Nephron (organoid): Measurements from ENCODE around the gene SEMA5B.

Experiments used
- H3K27ac Mint-ChIP-seq, 3 experiments: 2 replicates each; pipeline ENCODE4 v1.8.0; 2020; ENCODE audit warnings: mixed read lengths in 3 of 3, mild to moderate bottlenecking in 2 of 3, moderate library complexity in 1 of 3
- H3K27me3 Mint-ChIP-seq: 2 replicates; pipeline ENCODE4 v1.8.0; 2021; ENCODE audit warnings: low read depth, mild to moderate bottlenecking, moderate library complexity, mixed read lengths
- H3K36me3 Mint-ChIP-seq: 2 replicates; pipeline ENCODE4 v1.8.0; 2020; ENCODE audit warnings: low read depth, mixed read lengths
- H3K4me1 Mint-ChIP-seq: 2 replicates; pipeline ENCODE4 v1.8.0; 2020; ENCODE audit warnings: mixed read lengths
- H3K4me3 Mint-ChIP-seq, 3 experiments: 2 replicates each; pipeline ENCODE4 v1.8.0; 2020; ENCODE audit warnings: mild to moderate bottlenecking in 3 of 3, mixed read lengths in 3 of 3, moderate library complexity in 2 of 3
- H3K9me3 Mint-ChIP-seq: 2 replicates; pipeline ENCODE4 v1.8.0; 2020; ENCODE audit warnings: mixed read lengths
- CTCF ChIP-seq, 3 experiments: fragments of 200-600 bp; sonication (generic); IDR thresholded peaks; one replicate each; pipeline ENCODE4 v1.5.0; 2021; ENCODE audit warnings: antibody characterized with exemption in 3 of 3; ENCODE audit not compliant: unreplicated experiment in 3 of 3

SEMA5B gene

GRCh38 chr3:123046262-123047061 is 18.9 kb upstream of the SEMA5B start:
- Mint-ChIP-seq H3K4me1 (no peaks in the 10 kb centered on the region), H3K27ac (no peak overlapping the region), H3K9me3 (no peaks in the 10 kb centered on the region), H3K27me3 (peaks cover 6% of the 10 kb centered on the region), H3K36me3 (no peaks in the 10 kb centered on the region), H3K4me3 (no peak overlapping the region)
- TF ChIP-seq CTCF (IDR thresholded peaks at IDR 0.05; ENCODE audit: unreplicated experiment in 3 of 3): no peak

- H3K27ac Mint-ChIP-seq: no peak overlapping the region
- H3K9me3 Mint-ChIP-seq: no peaks in the 10 kb centered on the region
- no peaks in the 10 kb centered on the region for H3K36me3 Mint-ChIP-seq
- no peak for TF ChIP-seq CTCF (IDR thresholded peaks at IDR 0.05; ENCODE audit: unreplicated experiment in 3 of 3)
- peaks cover 11% of the 10 kb centered on the region for H3K27me3 Mint-ChIP-seq
- no peaks in the 10 kb centered on the region for H3K4me1 Mint-ChIP-seq
- H3K4me3 Mint-ChIP-seq: no peak overlapping the region
These were observed 17.6 kb upstream of the SEMA5B start for GRCh38 chr3:123044981-123045763.

DNA sequence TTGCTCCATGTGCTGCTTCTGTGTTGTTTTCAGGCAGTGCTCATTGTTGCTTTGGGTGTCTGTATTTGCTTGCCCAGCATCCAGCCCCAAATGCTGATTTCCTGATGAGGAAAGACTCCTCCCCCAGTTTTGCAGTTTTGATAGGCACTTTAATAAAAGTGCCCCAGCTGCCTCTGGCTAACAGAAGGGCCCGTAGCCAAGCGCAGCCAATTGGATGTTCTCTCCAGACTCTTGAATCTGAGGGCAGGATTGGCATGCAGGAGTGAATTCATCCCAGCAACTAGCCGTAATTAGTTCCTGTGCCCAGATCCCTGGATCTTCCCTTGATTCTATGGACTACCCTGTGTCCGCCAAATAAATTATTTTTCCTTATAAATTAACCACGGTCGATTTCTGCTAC is 14.8 kb upstream of the SEMA5B start:
- peaks cover 10% of the 10 kb centered on the region for H3K27me3 Mint-ChIP-seq
- no peaks in the 10 kb centered on the region for H3K9me3 Mint-ChIP-seq
- no peak overlapping the region for H3K27ac Mint-ChIP-seq
- TF ChIP-seq CTCF (IDR thresholded peaks at IDR 0.05; ENCODE audit: unreplicated experiment in 3 of 3): no peak
- no peak overlapping the region for H3K4me3 Mint-ChIP-seq
- H3K4me1 Mint-ChIP-seq: no peaks in the 10 kb centered on the region
- no peaks in the 10 kb centered on the region for H3K36me3 Mint-ChIP-seq

DNA sequence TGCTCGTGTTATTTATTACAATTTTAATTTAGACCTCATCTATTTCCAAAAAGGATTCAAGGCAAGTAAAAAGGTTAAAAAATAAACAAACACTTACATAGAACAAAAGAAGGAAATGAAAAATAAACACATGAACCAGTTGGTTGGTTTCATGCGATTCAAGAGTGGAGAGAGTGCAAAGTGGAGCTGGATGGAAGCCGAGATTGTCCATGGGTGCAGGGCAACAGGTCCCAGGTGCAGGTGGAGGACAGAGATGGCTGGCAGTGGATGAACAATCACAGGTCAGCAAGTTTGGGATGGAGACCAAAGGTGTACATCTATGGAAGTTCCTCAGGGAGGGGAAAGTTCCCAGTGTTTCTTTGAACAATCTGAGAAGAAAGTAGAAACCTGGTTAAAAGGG is 11.6 kb upstream of the SEMA5B start:
- Mint-ChIP-seq H3K4me3 (no peak overlapping the region), H3K27me3 (peaks cover 8% of the 10 kb centered on the region), H3K4me1 (peaks cover 3% of the 10 kb centered on the region), H3K27ac (no peak overlapping the region), H3K9me3 (no peaks in the 10 kb centered on the region), H3K36me3 (no peaks in the 10 kb centered on the region)
- no peak for TF ChIP-seq CTCF (IDR thresholded peaks at IDR 0.05; ENCODE audit: unreplicated experiment in 3 of 3)

DNA sequence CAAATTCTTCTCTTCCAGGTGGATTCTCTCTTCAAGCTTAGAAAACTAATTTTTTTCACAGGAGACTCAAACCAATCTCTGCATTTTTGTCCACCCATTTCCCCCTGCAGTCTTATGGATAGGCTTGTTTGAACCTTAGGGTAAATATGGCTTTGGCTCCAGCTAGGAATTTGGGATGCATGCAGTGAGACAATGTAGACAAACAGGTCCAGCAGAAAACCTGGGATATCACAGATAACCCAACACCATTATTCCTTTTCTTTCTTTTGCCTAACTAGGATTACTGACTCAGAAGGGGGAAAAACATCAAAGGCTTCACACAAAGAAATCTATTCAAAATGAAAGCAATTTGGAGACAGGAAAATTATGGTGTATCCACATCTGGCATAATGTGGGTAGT is 11.2 kb upstream of the SEMA5B start:
- H3K9me3 Mint-ChIP-seq: no peaks in the 10 kb centered on the region
- no peaks in the 10 kb centered on the region for H3K36me3 Mint-ChIP-seq
- H3K27me3 Mint-ChIP-seq: peaks cover 8% of the 10 kb centered on the region
- no peak overlapping the region for H3K4me3 Mint-ChIP-seq
- no peak overlapping the region for H3K27ac Mint-ChIP-seq
- no peak for TF ChIP-seq CTCF (IDR thresholded peaks at IDR 0.05; ENCODE audit: unreplicated experiment in 3 of 3)
- peaks cover 3% of the 10 kb centered on the region for H3K4me1 Mint-ChIP-seq
